GM12872 (cell line): ENCODE measurements around the gene ADAMTSL2.

Experiments used
- TF ChIP-seq, protein P1 (sequence below): IDR thresholded peaks from 3 replicates; pipeline ENCODE4 v1.5.1; 2011; ENCODE audit warnings: low read depth, mild to moderate bottlenecking, low read length, moderate library complexity; ENCODE audit not compliant: insufficient read depth

The ADAMTSL2 gene

DNA sequence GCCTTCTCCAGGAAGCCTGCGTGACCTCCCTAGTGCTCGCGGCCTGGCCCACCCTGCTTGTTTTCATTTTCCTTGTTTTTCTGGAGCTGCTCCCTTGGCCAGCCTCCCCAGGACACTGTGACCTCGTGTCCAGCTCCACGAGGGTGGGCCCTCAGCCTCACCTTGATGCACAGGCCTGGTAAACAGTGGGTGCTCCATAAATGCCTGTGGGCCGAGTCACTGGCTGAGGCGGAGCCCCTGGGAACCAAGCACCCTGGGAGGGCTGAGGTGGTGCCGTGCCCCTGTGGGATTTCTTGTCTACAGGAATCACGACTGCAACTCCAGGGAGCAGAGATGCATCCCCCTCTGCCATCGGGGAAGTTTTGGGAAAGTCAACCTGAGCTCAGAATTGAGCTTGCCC, 57.5 kb downstream of the ADAMTSL2 start:
- TF ChIP-seq, protein P1, sequence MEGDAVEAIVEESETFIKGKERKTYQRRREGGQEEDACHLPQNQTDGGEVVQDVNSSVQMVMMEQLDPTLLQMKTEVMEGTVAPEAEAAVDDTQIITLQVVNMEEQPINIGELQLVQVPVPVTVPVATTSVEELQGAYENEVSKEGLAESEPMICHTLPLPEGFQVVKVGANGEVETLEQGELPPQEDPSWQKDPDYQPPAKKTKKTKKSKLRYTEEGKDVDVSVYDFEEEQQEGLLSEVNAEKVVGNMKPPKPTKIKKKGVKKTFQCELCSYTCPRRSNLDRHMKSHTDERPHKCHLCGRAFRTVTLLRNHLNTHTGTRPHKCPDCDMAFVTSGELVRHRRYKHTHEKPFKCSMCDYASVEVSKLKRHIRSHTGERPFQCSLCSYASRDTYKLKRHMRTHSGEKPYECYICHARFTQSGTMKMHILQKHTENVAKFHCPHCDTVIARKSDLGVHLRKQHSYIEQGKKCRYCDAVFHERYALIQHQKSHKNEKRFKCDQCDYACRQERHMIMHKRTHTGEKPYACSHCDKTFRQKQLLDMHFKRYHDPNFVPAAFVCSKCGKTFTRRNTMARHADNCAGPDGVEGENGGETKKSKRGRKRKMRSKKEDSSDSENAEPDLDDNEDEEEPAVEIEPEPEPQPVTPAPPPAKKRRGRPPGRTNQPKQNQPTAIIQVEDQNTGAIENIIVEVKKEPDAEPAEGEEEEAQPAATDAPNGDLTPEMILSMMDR, result no peak

DNA sequence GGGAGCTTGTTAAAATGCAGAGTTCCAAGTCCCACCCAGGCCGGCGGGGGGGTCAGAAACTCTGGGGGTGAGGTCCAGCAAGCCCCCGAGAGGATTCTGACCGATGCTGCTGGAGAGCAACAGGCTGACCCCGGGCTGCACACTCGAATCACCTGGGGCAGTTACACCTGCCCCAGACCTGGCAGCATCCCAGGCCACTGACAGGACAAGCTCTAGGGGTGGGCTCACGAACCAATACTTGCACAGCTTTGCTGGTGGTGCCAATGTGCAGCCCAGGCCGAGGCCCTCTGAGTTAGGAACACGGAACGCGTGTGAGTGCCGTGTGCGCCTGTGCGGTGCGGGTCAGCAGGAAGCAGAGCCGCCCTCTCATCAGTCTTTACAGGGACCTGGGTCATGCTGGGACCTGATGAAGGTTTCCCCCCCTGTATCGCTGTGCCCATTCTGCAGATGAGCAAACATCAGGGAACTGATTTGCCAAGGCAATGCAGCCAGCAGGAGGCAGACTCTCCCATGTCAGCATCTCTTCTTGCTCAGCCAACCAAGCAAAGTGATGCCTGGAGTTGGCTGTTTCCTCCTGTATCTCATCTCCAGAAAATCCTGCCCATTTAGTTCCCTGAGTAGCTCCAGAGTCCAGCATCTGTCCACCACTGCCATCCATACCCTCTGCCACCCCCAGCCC, 58.4 kb downstream of the ADAMTSL2 start:
- TF ChIP-seq, protein P1, result peak; percentile 37; the same call in 1 of the 3 replicates

DNA sequence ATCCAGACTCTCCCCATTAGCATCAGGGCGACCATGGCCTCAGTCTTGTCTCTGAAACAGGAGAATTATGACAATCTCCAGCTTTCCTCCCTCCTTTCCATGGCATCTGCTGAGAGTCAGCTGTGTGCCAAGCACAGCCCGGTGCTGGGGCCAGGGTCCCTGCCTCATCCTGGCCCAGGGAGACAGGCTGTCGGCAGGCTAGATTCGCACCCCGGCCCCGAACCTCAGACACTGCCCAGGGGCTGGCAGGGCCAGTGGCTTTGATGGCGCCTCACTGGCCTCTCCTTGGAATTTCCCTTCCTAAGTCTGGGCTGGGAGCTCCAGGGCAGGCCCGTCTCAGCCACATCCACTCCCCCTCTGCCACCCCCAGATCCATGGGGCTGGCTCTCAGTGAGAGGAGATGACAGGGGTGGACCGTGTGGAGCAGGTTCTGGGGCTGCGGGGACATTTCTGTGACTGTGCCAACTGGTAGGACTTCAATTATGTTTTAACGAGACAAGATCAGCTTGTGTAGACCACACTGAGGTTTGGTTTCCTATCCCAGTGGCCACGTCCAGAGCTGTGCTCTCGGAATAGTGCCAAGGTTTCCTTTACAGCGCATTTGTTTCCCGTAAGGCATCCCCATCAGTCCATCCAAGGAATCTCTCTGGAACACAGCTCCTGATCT, 59.2 kb downstream of the ADAMTSL2 start:
- TF ChIP-seq, protein P1, result no peak

DNA sequence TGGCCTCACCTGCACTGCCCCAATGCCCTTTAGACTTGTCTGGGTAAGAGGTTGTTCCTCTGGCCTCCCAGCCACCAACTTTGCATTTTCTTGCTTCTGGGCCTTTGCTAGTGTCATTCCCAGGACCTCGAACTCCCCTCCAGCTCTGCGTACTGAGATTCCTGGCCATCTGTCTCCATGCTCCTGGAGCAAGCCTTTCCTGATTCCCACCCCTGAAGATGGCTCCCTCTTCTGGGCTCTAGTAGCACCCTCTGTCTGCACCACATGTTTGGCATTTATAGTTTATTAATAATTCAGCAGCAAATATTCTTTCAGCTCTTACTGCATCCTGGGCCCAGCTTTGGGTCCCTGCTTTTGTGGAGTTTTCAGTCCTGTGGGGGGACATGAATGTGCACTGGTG, 59.8 kb downstream of the ADAMTSL2 start:
- TF ChIP-seq, protein P1, result no peak

DNA sequence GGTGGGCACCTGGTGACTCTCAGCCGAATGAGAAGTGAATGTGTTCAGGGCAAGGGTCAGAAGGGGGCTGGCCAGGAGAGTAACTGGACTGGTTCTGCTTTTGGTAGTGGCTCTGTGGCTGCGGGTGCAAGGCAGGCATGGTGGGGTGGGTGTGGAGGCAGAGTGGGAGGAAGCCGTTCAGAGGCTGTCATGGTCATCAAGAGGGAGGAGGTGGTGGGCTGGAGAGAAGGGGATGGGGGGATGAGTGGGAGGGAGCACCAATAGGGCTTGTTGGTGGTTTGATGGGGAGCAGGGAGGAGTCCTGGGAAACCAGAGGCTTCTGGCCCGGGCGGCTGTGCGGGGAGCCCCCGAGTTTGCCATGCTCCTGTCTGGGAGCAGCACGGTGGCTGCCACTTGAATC, 61.4 kb downstream of the ADAMTSL2 start:
- TF ChIP-seq, protein P1, result no peak

DNA sequence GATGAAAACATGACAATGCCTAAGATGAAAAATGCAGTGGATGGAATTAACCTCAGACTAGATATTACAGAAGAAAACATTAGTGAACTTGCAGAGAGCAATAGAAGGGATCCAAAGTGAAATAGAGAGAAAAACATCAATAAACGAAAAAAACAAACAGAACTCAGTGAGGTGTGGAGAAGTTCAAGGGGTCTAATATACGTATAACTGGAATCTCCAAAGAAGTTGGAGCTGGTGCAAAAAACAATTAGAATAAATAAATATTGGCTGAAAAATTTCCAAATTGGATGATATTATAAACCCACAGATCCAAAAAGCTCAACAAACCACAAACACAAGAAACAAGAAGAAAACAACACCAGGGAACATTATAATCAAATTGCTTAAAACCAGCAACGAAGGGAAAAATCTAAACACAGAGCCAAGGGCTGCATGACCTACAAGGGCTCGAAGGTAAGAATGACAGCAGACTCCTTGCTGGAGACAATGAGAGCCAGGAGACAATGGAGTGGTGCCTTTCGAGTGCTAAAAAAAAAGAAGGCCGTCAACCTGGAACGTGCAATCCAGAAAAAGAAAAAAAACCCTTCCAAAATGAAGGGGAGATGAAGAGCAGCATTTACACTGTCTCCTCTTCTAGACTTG, 62.9 kb downstream of the ADAMTSL2 start:
- TF ChIP-seq, protein P1, result no peak

DNA sequence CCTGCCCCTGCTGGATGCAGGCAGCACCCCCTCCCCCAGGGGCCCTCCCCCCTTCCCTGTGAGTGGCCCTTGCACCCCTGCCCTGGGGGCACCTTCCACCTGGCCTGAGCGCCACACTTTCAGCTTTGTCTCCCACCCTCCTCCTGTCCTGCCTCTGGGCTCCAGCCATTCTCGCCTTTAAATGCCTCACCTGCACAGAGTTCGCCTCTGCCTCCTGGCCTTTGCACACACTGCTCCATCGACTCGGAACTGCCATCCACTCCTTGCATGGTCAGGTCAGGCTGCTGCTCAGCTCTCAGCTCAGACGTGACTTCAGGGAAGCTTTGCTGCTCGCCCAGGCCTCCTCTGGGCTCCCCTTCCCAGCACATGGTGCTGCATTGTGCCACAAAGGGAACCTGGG, 64.5 kb downstream of the ADAMTSL2 start:
- TF ChIP-seq, protein P1, result no peak
